Large intestine (tissue), 1 donor: ENCODE results near the gene ANOS1. TPM values are rescaled to one million over a fixed set of nuclear protein-coding genes. Genes with fewer than 3 reads are reported as not detected.

Experiments
- polyA plus RNA-seq: library from polyadenylated mRNA; unstranded; fragments of 120-200 nt; gene quantifications from one replicate; pipeline ENCODE4 v1.2.1, GENCODE V29; 2013

Gene ANOS1
- polyA plus RNA-seq, 1 donor = 5.9 TPM

Other genes with a start within 250 kb of the ANOS1 start
- gene FAM9A, start 69.2 kb upstream of the ANOS1 start, polyA plus RNA-seq = not detected